Measurements from ENCODE around the gene R3HDM4.

The R3HDM4 gene

DNA sequence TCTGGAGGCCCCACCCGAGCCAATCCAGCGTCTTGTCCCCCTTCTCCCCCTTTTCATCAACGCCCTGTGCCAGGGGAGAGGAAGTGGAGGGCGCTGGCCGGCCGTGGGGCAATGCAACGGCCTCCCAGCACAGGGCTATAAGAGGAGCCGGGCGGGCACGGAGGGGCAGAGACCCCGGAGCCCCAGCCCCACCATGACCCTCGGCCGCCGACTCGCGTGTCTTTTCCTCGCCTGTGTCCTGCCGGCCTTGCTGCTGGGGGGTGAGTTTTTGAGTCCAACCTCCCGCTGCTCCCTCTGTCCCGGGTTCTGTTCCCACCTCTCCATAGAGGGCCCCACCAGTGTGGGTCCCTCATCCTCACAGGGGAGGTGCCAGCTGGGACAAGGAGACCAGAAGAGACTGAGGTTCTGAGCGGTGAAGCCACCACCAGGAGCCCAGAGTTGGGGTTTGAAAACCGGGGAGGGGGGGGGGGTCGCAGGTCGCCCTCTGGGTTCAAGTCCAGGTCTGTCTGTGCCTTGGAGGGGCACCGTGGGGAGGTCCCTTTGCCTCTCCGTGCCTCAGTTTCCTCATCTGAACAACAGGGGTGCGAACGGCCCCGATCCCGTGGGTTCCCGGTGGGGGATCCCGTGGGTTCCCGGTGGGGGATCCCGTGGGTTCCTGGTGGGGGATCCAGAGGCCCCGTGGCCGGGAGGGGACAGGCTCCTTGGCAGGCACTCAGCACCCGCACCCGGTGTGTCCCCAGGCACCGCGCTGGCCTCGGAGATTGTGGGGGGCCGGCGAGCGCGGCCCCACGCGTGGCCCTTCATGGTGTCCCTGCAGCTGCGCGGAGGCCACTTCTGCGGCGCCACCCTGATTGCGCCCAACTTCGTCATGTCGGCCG lies 60.6 kb downstream of the R3HDM4 start, which contains the start of gene ELANE:
ELANE (plus strand) TSS at position 168 of the 878 bp plus-strand sequence; CDS start at position 194, 26 bp downstream.
- no peak for TF ChIP-seq POLR2AphosphoS5 (IDR thresholded peaks at IDR 0.05; ENCODE audit: low read depth, low read length)
- no peak for TF ChIP-seq TAF1 (IDR thresholded peaks at IDR 0.05; ENCODE audit: borderline replicate concordance, insufficient read depth, low read length)
- TF ChIP-seq, protein P1, sequence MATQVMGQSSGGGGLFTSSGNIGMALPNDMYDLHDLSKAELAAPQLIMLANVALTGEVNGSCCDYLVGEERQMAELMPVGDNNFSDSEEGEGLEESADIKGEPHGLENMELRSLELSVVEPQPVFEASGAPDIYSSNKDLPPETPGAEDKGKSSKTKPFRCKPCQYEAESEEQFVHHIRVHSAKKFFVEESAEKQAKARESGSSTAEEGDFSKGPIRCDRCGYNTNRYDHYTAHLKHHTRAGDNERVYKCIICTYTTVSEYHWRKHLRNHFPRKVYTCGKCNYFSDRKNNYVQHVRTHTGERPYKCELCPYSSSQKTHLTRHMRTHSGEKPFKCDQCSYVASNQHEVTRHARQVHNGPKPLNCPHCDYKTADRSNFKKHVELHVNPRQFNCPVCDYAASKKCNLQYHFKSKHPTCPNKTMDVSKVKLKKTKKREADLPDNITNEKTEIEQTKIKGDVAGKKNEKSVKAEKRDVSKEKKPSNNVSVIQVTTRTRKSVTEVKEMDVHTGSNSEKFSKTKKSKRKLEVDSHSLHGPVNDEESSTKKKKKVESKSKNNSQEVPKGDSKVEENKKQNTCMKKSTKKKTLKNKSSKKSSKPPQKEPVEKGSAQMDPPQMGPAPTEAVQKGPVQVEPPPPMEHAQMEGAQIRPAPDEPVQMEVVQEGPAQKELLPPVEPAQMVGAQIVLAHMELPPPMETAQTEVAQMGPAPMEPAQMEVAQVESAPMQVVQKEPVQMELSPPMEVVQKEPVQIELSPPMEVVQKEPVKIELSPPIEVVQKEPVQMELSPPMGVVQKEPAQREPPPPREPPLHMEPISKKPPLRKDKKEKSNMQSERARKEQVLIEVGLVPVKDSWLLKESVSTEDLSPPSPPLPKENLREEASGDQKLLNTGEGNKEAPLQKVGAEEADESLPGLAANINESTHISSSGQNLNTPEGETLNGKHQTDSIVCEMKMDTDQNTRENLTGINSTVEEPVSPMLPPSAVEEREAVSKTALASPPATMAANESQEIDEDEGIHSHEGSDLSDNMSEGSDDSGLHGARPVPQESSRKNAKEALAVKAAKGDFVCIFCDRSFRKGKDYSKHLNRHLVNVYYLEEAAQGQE (IDR thresholded peaks at IDR 0.05; ENCODE audit: insufficient read depth in 1 of 2, low read depth in 2 of 2, low read length in 2 of 2): no peak
- no peak for TF ChIP-seq FOXP2 (optimal IDR thresholded peaks at IDR 0.05; ENCODE audit: borderline replicate concordance, extremely low read depth, extremely low read length, insufficient read depth)
- no peak for TF ChIP-seq SIN3A (IDR thresholded peaks at IDR 0.05; ENCODE audit: borderline replicate concordance, insufficient read depth, low read length)

DNA sequence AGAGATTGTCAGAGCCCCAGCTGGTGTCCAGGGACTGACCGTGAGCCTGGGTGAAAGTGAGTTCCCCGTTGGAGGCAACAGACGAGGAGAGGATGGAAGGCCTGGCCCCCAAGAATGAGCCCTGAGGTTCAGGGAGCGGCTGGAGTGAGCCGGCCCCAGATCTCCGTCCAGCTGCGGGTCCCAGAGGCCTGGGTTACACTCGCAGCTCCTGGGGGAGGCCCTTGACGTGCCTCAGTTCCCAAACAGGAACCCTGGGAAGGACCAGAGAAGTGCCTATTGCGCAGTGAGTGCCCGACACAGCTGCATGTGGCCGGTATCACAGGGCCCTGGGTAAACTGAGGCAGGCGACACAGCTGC lies 62.1 kb downstream of the R3HDM4 start:
- TF ChIP-seq, protein P1 (IDR thresholded peaks at IDR 0.05; ENCODE audit: insufficient read depth in 1 of 2, low read depth in 2 of 2, low read length in 2 of 2): no peak
- TF ChIP-seq TAF1 (IDR thresholded peaks at IDR 0.05; ENCODE audit: borderline replicate concordance, insufficient read depth, low read length): no peak
- no peak for TF ChIP-seq FOXP2 (optimal IDR thresholded peaks at IDR 0.05; ENCODE audit: borderline replicate concordance, extremely low read depth, extremely low read length, insufficient read depth)
- TF ChIP-seq SIN3A (IDR thresholded peaks at IDR 0.05; ENCODE audit: borderline replicate concordance, insufficient read depth, low read length): no peak
- TF ChIP-seq POLR2AphosphoS5 (IDR thresholded peaks at IDR 0.05; ENCODE audit: low read depth, low read length): no peak

DNA sequence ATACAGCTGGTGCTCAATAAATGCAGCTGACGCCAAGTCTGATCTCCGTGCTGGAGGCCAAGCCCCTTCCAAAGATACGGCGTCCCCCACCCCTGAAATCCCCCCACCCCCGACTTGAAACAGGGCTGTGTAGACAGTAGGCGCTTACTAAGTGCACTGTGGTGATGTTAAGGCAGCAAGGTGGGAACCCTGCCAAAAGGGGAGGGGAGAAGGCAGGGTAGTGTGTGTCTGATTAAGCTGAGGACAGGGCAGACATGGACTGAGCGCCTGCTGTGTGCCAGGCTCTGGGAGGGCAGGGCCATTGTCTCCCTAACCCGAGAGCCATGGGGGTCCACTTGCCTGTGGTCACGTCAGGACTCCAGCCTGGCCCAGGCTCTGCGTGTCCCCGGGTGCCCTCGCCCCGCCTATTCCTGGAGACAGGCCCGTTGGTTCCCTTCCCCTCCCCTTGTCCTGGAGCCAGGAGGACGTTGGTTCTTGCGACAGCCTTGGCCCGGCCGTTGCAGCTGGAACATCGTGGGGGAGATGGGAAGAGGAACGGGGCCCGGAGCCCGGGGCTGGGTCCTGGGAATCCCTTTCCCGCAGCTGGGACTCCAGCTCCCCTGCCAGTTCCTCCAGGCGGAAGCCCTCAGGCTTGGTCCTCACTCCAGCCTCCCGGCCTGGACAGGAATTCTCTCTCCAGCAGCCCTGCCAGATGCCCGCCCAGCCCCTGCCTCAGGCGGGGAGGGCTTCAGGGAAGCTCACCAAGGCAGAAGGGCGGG lies 62.6 kb downstream of the R3HDM4 start:
- TF ChIP-seq TAF1 (IDR thresholded peaks at IDR 0.05; ENCODE audit: borderline replicate concordance, insufficient read depth, low read length): no peak
- peak; percentile 54 for TF ChIP-seq FOXP2 (optimal IDR thresholded peaks at IDR 0.05; ENCODE audit: borderline replicate concordance, extremely low read depth, extremely low read length, insufficient read depth)

DNA sequence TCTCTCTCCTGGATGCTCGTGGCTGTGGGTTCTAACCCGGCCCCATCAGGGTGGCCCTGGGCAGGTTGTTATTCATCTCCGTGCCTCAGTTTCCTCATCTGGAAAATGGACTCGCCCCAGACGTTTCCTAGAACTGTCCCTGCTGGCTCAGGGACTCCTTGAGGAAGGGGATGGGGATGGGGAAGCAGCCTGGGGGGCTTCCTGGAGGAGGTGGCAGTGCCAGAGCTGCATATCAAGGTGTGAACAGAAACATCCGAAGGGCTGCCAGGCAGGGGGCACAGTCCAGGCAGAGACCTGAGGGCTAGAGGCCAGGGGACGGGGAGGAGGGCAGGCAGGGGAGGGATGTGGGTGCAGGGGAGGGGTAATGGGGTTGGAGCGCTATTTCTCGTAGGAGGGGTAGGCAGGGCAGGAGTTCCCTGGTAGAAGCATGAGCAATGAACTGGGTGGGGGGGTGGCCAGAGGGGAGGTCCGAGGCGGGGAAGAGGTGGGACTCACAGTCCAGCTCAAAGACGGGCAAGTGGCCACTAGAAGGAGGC lies 64.6 kb downstream of the R3HDM4 start:
- TF ChIP-seq TAF1 (IDR thresholded peaks at IDR 0.05; ENCODE audit: borderline replicate concordance, insufficient read depth, low read length) (no peak), POLR2AphosphoS5 (IDR thresholded peaks at IDR 0.05; ENCODE audit: low read depth, low read length) (no peak), FOXP2 (optimal IDR thresholded peaks at IDR 0.05; ENCODE audit: borderline replicate concordance, extremely low read depth, extremely low read length, insufficient read depth) (no peak), SIN3A (IDR thresholded peaks at IDR 0.05; ENCODE audit: borderline replicate concordance, insufficient read depth, low read length) (no peak)
- TF ChIP-seq, protein P1 (IDR thresholded peaks at IDR 0.05; ENCODE audit: insufficient read depth in 1 of 2, low read depth in 2 of 2, low read length in 2 of 2): no peak
